OCI-LY7 (cell line): ENCODE data around the gene RASSF5. TPM values are rescaled to one million over a fixed set of nuclear protein-coding genes. Genes with fewer than 3 reads are reported as not detected.

Source experiments
- BruUV-seq: library from RNA; stranded (reverse); fragments of 400-500 nt; replicated peaks from 2 replicates; lab custom pipeline; 2021; lab: Mats Ljungman, UMichigan
- CTCF ChIA-PET: fragments of 300-600 bp; sonication (Branson Sonifier 250); formaldehyde crosslinking; loops from one replicate; lab custom pipeline; 2022; ENCODE audit warnings: antibody characterized with exemption; ENCODE audit not compliant: unreplicated experiment; lab: Charles Lee
- POLR2A ChIA-PET: fragments of 300-600 bp; sonication (Branson Sonifier 250); formaldehyde crosslinking; loops from one replicate; lab custom pipeline; 2022; ENCODE audit warnings: antibody characterized with exemption; lab: Charles Lee
- DNase-seq: peaks from one replicate; pipeline ENCODE4 v3.0.0-alpha.2; 2015; ENCODE audit warnings: low spot score
- H2AFZ ChIP-seq: fragments of 200-600 bp; sonication (generic), shearing (Covaris generic); 2 replicates; pipeline ENCODE4 v1.6.1; 2014; ENCODE audit warnings: mild to moderate bottlenecking, antibody characterized with exemption, low read length, moderate library complexity
- H3K27ac ChIP-seq: fragments of 200-600 bp; sonication (generic); 2 replicates; pipeline ENCODE4 v1.5.1; 2014; ENCODE audit warnings: mixed run types, low read depth, mild to moderate bottlenecking, moderate library complexity, low read length, inconsistent platforms; ENCODE audit not compliant: poor library complexity, severe bottlenecking
- H3K36me3 ChIP-seq: fragments of 200-600 bp; sonication (generic); 2 replicates; pipeline ENCODE4 v1.6.1; 2014; ENCODE audit warnings: mild to moderate bottlenecking, antibody characterized with exemption, low read length, moderate library complexity, mixed read lengths; ENCODE audit not compliant: insufficient read depth
- H3K4me1 ChIP-seq: fragments of 200-600 bp; sonication (generic); 2 replicates; pipeline ENCODE4 v1.5.1; 2014; ENCODE audit warnings: mild to moderate bottlenecking, low read length; ENCODE audit not compliant: insufficient read depth, poor library complexity, severe bottlenecking
- H3K4me2 ChIP-seq: fragments of 200-600 bp; sonication (generic); 2 replicates; pipeline ENCODE4 v1.6.1; 2014; ENCODE audit warnings: mild to moderate bottlenecking, low read length
- H3K4me3 ChIP-seq: fragments of 200-600 bp; sonication (generic); 2 replicates; pipeline ENCODE4 v1.5.1; 2014; ENCODE audit warnings: mild to moderate bottlenecking, low read depth, low read length; ENCODE audit not compliant: poor library complexity, severe bottlenecking
- H3K79me2 ChIP-seq: fragments of 200-600 bp; sonication (generic); 2 replicates; pipeline ENCODE4 v1.6.1; 2016; ENCODE audit warnings: low read depth, mild to moderate bottlenecking, low read length, moderate library complexity, mixed read lengths; ENCODE audit not compliant: insufficient read depth
- H3K9me2 ChIP-seq: fragments of 200-600 bp; sonication (generic); 2 replicates; pipeline ENCODE4 v1.6.1; 2016; ENCODE audit warnings: mild to moderate bottlenecking, low read length, mixed read lengths; ENCODE audit not compliant: insufficient read depth
- H3K9me3 ChIP-seq: fragments of 200-600 bp; sonication (generic); 2 replicates; pipeline ENCODE4 v1.6.1; 2014; ENCODE audit warnings: mild to moderate bottlenecking, mixed run types, low read length, mixed read lengths
- H4K20me1 ChIP-seq: fragments of 200-600 bp; sonication (generic); 2 replicates; pipeline ENCODE4 v1.6.1; 2014; ENCODE audit warnings: mild to moderate bottlenecking, antibody characterized with exemption, low read length, moderate library complexity, mixed read lengths; ENCODE audit not compliant: insufficient read depth
- EZH2phosphoT487 ChIP-seq: fragments of 200-600 bp; sonication (generic); IDR thresholded peaks from 2 replicates; pipeline ENCODE4 v1.6.1; 2018; ENCODE audit warnings: low read depth, borderline replicate concordance, mild to moderate bottlenecking, mixed run types, antibody characterized with exemption, low read length, moderate library complexity, mixed read lengths
- intact Hi-C: fragments of 100-400 bp; cut with micrococcal nuclease; formaldehyde crosslinking; loops from one replicate; pipeline ENCODE4 v1.10.0; 2022; ENCODE audit not compliant: unreplicated experiment
- total RNA-seq, 2 experiments: library from RNA; depleted of rRNA in 1 of 2; stranded (reverse); fragments of >200 nt in 1 of 2; shearing (Covaris generic) in 1 of 2; gene quantifications; 2 replicates each; pipeline ENCODE4 v1.2.3, GENCODE V29; 2014 to 2022
- TF ChIP-seq, protein P1 (sequence below): fragments of 200-600 bp; sonication (generic); conservative IDR thresholded peaks from 2 replicates; pipeline ENCODE4 v1.5.1; 2014; ENCODE audit warnings: mild to moderate bottlenecking, antibody characterized with exemption, low read length, moderate library complexity, mixed read lengths

RASSF5 gene
- total RNA-seq, 2 experiments from 2014 or later = 19.8 to 25.7 TPM

DNA sequence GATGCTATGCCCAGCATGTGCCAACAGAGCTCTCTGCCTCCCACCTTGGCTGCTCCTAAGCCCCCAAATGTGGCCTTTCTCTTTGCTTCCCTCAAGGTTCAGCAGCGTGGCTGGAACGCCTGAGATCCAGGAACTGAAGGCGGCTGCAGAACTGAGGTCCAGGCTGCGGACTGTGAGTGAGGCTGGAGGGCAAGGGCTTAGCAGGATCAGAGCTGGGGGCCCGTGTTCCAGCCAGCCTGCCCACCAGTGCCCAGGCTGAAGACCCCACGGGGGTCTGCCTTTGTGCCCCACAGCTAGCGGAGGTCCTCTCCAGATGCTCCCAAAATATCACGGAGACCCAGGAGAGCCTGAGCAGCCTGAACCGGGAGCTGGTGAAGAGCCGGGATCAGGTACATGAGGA lies 22.4 kb upstream of the RASSF5 start:
- POLR2A ChIA-PET = interaction anchor here (0.6 to 1.0 kb wide), 2 partner anchors 11 to 70 kb away, joined by 3 read pairs; no protein-coding TSS in a partner anchor
- no TSS peak for BruUV-seq
- Histone ChIP-seq H4K20me1 (no peaks in the 10 kb centered on the region), H3K9me3 (no peaks in the 10 kb centered on the region), H3K4me2 (no peak overlapping the region), H3K79me2 (no peaks in the 10 kb centered on the region), H2AFZ (no peak overlapping the region), H3K36me3 (peaks cover 46% of the 10 kb centered on the region), H3K4me3 (no peak overlapping the region), H3K4me1 (no peaks in the 10 kb centered on the region), H3K9me2 (no peaks in the 10 kb centered on the region), H3K27ac (no peak overlapping the region)
- CTCF ChIA-PET = no interaction called here
- DNase-seq = no peak
- TF ChIP-seq, protein P1, sequence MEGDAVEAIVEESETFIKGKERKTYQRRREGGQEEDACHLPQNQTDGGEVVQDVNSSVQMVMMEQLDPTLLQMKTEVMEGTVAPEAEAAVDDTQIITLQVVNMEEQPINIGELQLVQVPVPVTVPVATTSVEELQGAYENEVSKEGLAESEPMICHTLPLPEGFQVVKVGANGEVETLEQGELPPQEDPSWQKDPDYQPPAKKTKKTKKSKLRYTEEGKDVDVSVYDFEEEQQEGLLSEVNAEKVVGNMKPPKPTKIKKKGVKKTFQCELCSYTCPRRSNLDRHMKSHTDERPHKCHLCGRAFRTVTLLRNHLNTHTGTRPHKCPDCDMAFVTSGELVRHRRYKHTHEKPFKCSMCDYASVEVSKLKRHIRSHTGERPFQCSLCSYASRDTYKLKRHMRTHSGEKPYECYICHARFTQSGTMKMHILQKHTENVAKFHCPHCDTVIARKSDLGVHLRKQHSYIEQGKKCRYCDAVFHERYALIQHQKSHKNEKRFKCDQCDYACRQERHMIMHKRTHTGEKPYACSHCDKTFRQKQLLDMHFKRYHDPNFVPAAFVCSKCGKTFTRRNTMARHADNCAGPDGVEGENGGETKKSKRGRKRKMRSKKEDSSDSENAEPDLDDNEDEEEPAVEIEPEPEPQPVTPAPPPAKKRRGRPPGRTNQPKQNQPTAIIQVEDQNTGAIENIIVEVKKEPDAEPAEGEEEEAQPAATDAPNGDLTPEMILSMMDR = no peak
- TF ChIP-seq EZH2phosphoT487 = no peak
- intact Hi-C loops = no loop called here

DNA sequence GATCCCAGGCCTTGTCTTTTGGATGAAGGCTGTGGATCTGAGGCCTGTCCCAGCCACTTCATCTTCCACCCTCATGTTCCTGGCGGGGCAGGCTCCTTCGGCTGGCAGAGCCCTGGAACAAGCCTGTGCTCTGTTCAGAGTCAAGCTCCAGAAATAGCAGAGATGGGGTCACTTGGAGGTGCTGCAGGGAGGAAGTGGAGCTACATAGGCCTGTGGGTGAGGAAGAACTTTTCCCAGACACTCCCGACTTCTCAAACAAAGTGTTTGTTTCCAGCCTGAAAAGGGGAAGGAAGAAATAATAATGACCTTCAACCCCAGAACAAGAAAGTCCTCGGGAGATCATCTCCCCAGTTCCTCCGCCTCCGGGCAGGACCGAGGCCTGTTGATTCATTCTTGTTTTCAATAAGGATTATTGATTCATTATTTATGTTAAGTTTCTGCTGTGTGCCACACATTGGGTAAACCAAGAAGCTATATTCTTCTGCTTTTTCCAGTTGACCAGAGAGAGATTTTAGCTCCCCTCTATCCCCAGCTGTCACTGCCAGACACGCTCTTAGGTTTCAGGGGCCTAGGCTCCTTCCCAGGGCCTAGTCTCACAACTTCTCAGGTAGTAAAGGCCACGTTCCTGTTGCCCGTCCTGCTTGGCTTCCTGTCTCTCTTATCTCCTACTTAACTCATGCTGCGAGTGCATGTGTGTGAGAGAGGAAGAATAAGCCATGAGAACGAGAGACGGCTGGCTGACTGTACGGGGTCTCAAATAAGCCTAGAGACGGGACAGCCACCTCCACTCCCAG lies 20.1 kb upstream of the RASSF5 start:
- no peak for DNase-seq
- H2AFZ ChIP-seq = no peak overlapping the region
- H3K9me2 ChIP-seq = no peaks in the 10 kb centered on the region
- peaks cover 55% of the 10 kb centered on the region for H3K36me3 ChIP-seq
- H3K27ac ChIP-seq = no peak overlapping the region
- H3K4me3 ChIP-seq = no peak overlapping the region
- no TSS peak for BruUV-seq
- TF ChIP-seq, protein P1 = no peak
- TF ChIP-seq EZH2phosphoT487 = no peak
- intact Hi-C loops = no loop called here
- no peak overlapping the region for H3K4me2 ChIP-seq
- H4K20me1 ChIP-seq = no peaks in the 10 kb centered on the region
- no peaks in the 10 kb centered on the region for H3K9me3 ChIP-seq
- POLR2A ChIA-PET = interaction anchor here (1.7 kb wide), 1 partner anchor 17 kb away, joined by 6 read pairs; the partner anchor contains the start of gene IKBKE
- CTCF ChIA-PET = no interaction called here
- H3K79me2 ChIP-seq = no peaks in the 10 kb centered on the region
- no peaks in the 10 kb centered on the region for H3K4me1 ChIP-seq

DNA sequence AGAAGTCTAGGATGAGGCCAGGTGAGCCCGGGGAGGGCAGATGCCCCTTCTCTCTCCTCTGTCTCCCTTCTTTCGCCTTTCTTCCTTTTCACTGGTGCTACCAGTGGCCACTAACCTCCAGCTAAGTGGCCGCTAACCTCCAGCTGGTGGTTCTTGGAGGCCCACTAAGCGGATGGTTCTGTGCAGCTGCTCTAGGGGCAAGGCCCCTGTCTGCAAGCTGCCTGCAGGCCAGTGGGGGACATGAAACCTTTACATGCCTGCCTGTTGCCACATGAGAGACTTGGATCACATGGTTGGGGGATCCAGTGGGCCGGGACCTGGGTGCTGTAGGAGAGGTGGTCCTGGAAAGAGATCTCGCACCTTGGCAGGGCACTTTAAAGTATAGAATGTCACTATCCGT lies 19.4 kb upstream of the RASSF5 start:
- DNase-seq = no peak
- no TSS peak for BruUV-seq
- Histone ChIP-seq H3K9me3 (no peaks in the 10 kb centered on the region), H3K4me3 (no peak overlapping the region), H3K27ac (no peak overlapping the region), H3K36me3 (peaks cover 56% of the 10 kb centered on the region), H3K9me2 (no peaks in the 10 kb centered on the region), H4K20me1 (no peaks in the 10 kb centered on the region), H3K79me2 (no peaks in the 10 kb centered on the region), H2AFZ (no peak overlapping the region), H3K4me2 (no peak overlapping the region), H3K4me1 (no peaks in the 10 kb centered on the region)
- POLR2A ChIA-PET = interaction anchor here (1.7 kb wide), 1 partner anchor 18 kb away, joined by 6 read pairs; the partner anchor contains the start of gene IKBKE
- no peak for TF ChIP-seq EZH2phosphoT487
- TF ChIP-seq, protein P1 = no peak
- intact Hi-C loops = no loop called here
- CTCF ChIA-PET = no interaction called here
